Measurements from ENCODE around the gene EN2.

The EN2 gene

GRCh38 chr7:155486783-155487508, 29.0 kb downstream of the EN2 start:
- no peak for DNase-seq (ENCODE audit: low read depth)

DNA sequence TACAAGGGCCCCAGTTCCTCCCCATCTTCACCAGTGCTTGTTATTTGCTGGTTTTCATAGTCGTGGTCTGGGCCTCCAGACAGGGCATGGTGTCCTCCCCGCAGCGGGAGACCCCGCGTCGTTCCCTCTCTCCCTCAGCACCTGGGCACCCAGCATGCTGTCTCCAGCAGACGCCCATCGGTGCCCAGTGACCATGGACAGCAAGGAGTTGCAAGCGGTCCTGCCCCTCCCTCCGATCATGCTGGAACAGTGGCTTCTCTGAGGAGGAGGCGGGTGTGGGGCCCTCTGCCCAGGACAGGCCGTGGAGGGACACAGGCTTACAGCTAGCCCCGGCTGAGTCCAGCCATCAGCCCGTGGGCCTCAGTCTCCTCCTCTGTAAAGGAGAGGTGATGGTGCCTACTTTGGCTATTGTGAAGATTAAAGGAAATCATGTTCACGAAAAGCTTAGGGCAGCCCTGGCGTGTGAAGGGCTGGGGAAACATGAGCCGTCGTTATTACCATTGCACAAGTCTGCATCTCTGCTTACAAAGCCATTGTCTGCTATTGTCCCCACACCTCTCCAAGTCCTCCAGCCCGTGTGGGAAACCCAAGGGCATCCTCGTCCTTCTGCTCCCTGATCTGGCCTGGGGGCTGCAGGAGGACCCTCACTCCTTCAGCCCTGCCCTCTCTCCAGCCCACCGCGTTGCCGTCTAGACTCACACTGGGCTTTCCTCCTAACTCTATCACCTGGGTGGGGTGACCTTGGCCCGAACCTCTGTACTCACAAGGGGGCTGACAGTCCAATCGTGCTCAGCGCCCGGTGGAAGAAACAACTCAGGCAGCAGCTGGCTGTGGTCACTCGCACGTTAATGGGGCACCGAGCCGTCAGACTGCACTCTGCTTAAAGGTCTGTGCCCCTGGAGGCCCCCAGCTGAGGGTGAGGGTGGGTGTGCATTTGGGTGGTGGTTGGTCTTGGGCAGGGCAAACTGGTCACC, 29.9 kb downstream of the EN2 start:
- DNase-seq (ENCODE audit: low read depth) = no peak

GRCh38 chr7:155488483-155489127, 30.7 kb downstream of the EN2 start:
- DNase-seq (ENCODE audit: low read depth) = no peak

DNA sequence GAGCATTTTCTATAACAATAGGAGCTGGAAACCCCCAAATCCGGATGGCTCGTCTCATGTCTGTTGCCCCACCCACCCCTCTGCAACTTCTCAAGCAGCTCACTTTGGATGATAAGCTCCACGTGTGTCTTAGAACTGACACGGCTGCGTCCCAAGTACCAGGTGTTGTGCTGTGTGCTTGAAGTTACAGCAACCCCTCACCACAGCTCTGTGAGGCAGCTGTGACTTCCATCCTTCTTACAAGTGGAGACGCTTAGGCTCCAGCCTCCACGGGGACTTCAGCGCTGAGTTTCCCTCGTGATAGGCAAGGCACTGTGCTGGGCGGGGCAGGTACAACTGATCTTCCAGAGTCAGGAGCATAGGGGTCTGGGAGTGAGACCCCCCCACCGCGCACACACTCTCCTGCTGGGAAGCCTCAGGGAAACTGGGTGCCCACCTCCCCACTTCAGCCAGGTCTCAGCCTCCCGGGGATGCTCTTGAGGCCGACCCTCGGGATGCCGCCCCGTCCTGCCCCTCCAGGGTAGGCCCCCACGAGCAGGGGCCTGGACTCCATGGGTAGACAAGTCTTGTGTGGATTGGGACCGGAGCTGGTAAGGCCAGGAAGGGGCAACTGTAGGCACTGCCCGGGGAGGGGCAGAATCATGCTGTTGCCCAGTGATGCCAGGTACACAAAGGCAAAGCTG, 31.4 kb downstream of the EN2 start:
- DNase-seq (ENCODE audit: low read depth) = no peak

DNA sequence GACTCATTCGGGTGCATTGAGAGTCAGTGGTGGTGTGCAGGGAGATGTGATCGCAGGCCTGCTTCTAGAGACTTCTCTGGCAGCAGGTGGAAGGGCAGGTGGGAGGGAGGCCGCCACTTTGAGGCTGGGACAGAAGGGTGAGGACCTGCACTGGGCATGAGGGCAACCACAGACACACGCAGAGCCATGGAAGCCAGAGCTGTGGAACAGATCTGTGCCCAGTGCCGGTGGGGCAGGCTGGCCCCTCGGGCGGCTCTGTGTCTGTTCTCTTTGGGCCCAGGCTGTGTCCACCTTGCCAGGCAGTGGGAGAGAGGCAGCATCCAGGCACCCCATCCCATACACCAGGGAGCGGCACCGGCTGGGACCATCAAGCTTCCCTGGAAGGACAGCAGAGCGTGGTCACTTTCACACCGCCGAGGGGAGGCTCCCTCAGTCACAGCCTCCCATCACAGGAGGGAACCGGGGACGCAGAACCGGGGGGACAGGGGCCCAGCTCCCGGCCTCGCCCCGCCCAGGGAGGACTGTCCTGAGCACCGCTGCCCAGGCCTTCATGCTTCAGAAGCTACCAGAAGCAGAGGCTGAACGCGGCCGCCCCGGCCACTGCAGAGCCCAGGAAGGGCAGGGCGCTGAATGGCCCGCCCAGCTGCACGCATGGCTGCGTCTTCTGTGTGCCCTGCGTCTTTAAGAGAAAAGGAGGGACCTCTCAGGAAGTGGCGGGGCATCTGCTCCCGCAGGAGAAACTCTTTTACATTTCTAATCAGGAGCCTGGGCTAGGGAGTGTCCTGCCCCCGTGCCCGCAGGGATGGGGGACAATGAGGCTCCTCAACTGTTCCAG, 32.1 kb downstream of the EN2 start:
- peak; percentile 13 for DNase-seq (ENCODE audit: low read depth)

- peak; percentile 17 for DNase-seq (ENCODE audit: low read depth)
Observed at GRCh38 chr7:155490697-155491628, 33.0 kb downstream of the EN2 start.

DNA sequence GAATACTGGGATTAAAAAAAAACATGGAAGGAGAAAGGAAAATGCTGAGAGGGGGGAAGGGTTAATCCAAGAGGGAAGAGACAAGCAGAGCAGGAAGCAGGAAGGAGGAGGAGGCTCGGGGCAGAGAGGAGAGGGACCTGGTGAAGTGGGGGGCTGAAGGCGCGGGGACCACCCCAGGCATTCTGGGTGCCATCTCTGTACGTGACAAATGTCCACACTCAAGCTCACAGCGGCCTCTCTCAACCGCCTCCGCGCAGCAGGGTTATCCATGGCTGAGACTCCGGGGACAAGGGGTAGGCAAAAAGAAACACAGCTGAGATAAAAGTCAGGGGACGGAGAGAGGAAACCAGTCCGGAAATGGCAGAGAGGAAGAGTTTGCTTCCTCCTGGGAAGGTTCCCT, 33.9 kb downstream of the EN2 start:
- no peak for DNase-seq (ENCODE audit: low read depth)

- DNase-seq (ENCODE audit: low read depth) = no peak
Observed at GRCh38 chr7:155493744-155494538, 36.0 kb downstream of the EN2 start.

DNA sequence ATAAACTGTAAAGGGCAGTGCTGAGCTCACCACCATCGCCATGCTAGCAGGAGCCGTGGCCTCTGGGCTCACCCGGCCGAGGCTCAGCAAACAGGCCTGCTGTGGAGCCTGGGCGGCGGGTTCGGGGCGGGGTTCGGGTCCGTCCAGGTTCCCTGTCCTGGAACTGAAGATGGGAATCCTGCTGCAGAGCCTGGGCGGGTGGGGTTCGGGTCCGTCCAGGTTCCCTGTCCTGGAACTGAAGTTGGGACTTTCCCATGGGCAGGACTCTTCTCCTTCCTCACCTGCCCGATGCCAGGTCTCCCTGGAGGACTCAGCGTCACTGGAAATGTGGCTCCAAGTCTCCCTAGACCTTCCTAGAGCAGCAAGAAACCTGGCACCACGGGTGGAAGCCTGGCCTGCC, 36.6 kb downstream of the EN2 start:
- no peak for DNase-seq (ENCODE audit: low read depth)

GRCh38 chr7:155495440-155496248, 37.7 kb downstream of the EN2 start:
- no peak for DNase-seq (ENCODE audit: low read depth)

- DNase-seq (ENCODE audit: low read depth) = no peak
Observed at GRCh38 chr7:155496267-155497005, 38.5 kb downstream of the EN2 start.

DNA sequence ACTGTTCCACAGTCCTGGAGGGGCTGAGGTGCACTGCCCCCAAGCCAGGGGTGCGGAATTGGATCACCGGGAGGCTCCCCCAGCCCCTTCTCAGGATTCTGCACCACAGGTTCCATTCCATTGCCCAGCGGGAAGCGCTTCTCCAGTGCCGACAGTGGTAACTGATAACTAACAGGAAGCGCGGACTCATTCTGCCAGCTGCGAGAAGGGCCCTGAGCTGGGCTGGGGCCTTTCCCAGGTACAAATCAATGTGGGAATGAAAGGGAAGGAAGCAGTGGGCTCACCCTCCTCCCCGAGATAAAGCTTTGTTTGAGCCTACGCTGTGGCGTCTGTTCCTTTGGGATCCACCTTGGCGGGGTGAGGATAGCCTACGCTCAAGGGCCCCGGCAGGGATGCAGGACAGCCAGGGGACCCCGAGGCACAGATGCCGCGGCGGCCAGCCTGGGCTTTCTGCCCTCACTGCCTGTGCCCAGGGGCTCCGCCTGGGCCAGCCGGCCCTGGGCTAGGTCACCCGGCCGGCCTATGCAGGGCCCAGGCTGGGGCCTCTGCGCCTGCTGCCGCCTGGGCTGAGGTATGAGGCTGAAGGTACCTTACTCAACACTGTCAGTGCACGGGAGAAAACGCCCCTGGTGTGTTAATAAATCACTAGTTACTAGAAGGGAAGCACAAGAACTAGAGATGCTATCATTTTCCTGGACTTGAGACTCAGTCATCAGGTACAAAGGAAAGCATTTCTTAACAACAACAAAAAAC, 39.4 kb downstream of the EN2 start:
- no peak for DNase-seq (ENCODE audit: low read depth)

GRCh38 chr7:155505422-155505793, 47.5 kb downstream of the EN2 start:
- no peak for DNase-seq (ENCODE audit: low read depth)

DNA sequence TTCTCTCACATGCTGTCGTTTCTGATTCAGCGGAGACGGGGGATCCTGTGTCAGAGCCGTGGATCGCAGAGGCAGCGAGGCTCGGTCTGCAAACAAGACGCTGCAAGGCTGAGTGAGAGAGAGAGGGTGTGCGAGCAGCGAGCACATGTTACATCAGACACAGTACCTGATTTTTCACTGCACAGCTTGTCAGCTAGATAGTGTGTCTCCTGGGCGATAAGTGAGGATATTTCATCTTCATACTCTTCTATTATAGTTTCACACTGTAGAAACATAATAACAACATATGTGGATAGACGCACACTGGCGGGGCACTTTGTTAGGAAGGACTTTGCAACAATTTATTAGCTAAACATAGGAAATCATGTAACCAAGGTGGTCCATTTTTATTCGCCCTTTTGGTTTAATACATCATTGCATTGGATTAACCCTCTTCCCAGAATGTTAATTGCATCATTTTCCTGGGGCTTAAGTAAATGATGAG, 49.0 kb downstream of the EN2 start:
- DNase-seq (ENCODE audit: low read depth) = no peak

- DNase-seq (ENCODE audit: low read depth) = no peak
Observed at GRCh38 chr7:155507576-155507975, 49.6 kb downstream of the EN2 start.

All from EH (cell line).